Measurements from ENCODE around the gene SNAPC5. TPM values are rescaled to one million over a fixed set of nuclear protein-coding genes. Genes with fewer than 3 reads are reported as not detected.

The SNAPC5 gene
- total RNA-seq, 5 donors from 2014 or later (not counting 1 experiment from before 2014, with no cell fraction given), result 23.4 to 37.5 (median 34.0) TPM

DNA sequence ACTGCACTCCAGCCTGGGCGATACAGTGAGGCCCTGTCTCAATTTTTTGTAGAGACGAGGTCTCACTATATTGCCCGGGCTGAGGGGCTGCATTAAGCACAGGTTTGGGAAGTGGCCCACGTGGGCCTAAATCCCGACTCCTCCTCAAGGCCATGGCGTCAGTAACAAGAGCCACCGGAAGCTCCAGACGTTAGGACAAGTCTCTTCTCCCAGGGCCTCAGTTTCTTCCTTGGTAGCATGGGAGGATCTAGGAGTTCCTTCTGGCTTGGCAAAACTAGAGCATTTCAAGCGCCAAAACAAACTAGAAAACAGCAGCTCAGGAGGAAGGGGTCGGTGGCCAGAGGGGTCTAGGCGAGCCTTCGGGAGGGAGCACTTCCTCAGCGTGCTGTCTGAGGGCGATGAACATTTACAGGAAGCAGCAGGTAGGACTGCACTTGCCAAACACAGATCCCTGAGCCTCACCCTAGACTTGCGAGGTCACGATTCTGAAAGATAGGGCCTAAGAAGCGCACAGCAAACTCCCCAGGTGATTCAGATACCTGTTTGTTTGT, 536 bp downstream of the SNAPC5 start:
- H3K9me3 Mint-ChIP-seq, result no peaks in the 10 kb centered on the region
- ChIA-PET POLR2A (interaction anchor here in 1 of 2 donors (0.6 to 0.9 kb wide), 3 partner anchors 108 to 209 kb away, joined by 3 read pairs; no protein-coding TSS in a partner anchor), CTCF (interaction anchor here (0.6 to 3.6 kb wide), 6 partner anchors 13 to 988 kb away, joined by 4 to 40 read pairs (median 14); partner anchors contain the start of genes DIS3L (in 1 of the 2), MAP2K1 (in 1 of the 2) and TIPIN (in 1 of the 2))
- Histone ChIP-seq H3K27ac (ENCODE audit: low read length) (peak overlapping the region; percentile 89), H3K36me3 (ENCODE audit: control insufficient read depth in 2 of 2, extremely low read depth in 1 of 2, insufficient read depth in 1 of 2, low read length in 1 of 2) (peaks cover 0 to 76% of the 10 kb centered on the region in 2 donors), H3K27me3 (replicated peaks in 1 of 2; ENCODE audit: control insufficient read depth in 2 of 2, extremely low read depth in 1 of 2, insufficient read depth in 2 of 2, low read length in 1 of 2) (no peaks in the 10 kb centered on the region), H3K4me1 (ENCODE audit: control insufficient read depth in 1 of 2, extremely low read depth in 1 of 2, insufficient read depth in 2 of 2, low read length in 2 of 2) (peaks cover 7 to 29% of the 10 kb centered on the region in 2 experiments), H3K4me3 (ENCODE audit: control insufficient read depth in 1 of 2, extremely low read depth in 1 of 2, low read length in 1 of 2) (peak overlapping the region; percentile 82 to 94), H3K9me3 (no peaks in the 10 kb centered on the region)
- no peaks in the 10 kb centered on the region for H3K27me3 Mint-ChIP-seq
- ATAC-seq (replicated peaks in 1 of 4), result peak in 3 of 4 experiments; percentile 54 to 60 (median 55)
- peaks cover 55% of the 10 kb centered on the region for H3K36me3 Mint-ChIP-seq
- peak in 6 of 35 experiments; percentile 1 to 16 (median 8) for DNase-seq
- peak overlapping the region; percentile 94 to 97 for H3K27ac Mint-ChIP-seq
- 13% methylated on average over 14 of the region's 17 CpGs for WGBS (ENCODE audit: insufficient coverage)
- H3K4me3 Mint-ChIP-seq, result peak overlapping the region; percentile 93 to 97 (median 96)
- H3K4me1 Mint-ChIP-seq, result peaks cover 55 to 59% (median 55%) of the 10 kb centered on the region in 3 donors

DNA sequence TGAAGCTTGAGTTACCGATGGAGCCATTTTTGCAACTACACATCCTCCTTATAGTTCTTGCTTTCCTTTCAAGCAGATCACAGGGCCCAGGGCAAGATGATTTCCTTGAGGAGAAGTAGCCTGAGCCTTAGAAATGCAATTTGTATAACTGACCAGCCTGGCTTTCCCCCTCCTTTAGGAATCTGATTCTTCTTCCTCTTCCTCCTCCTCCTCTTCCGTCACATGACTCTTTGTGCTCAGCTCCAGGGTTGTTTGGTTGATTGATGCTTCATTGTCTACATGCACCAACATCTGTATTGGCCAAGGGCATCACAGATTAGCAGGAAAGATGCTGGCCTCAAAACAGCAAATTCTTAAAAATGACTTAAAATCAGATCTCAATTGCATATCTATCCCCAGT, 3.3 kb downstream of the SNAPC5 start:
- no peak overlapping the region for H3K4me3 Mint-ChIP-seq
- no peaks in the 10 kb centered on the region for H3K27me3 Mint-ChIP-seq
- Histone ChIP-seq H3K27me3 (replicated peaks in 1 of 2; ENCODE audit: control insufficient read depth in 2 of 2, extremely low read depth in 1 of 2, insufficient read depth in 2 of 2, low read length in 1 of 2) (no peaks in the 10 kb centered on the region), H3K36me3 (ENCODE audit: control insufficient read depth in 2 of 2, extremely low read depth in 1 of 2, insufficient read depth in 1 of 2, low read length in 1 of 2) (peaks cover 8 to 74% of the 10 kb centered on the region in 2 donors), H3K4me1 (ENCODE audit: control insufficient read depth in 1 of 2, extremely low read depth in 1 of 2, insufficient read depth in 2 of 2, low read length in 2 of 2) (peaks cover 7 to 29% of the 10 kb centered on the region in 2 experiments), H3K9me3 (no peaks in the 10 kb centered on the region), H3K27ac (ENCODE audit: low read length) (no peak overlapping the region), H3K4me3 (ENCODE audit: control insufficient read depth in 1 of 2, extremely low read depth in 1 of 2, low read length in 1 of 2) (no peak overlapping the region)
- CTCF ChIA-PET, result interaction anchor here in 1 of 2 donors (0.5 kb wide), 1 partner anchor 376 kb away, joined by 3 read pairs; no protein-coding TSS in a partner anchor
- peak overlapping the region in 1 of 2 donors; percentile 12 for H3K27ac Mint-ChIP-seq
- POLR2A ChIA-PET, result interaction anchor here in 1 of 2 donors (0.7 kb wide), 1 partner anchor 928 kb away, joined by 3 read pairs; no protein-coding TSS in a partner anchor
- H3K36me3 Mint-ChIP-seq, result peaks cover 51% of the 10 kb centered on the region
- ATAC-seq (replicated peaks in 1 of 4) (no peak), DNase-seq (no peak)
- H3K4me1 Mint-ChIP-seq, result peaks cover 41 to 53% (median 43%) of the 10 kb centered on the region in 3 donors
- no peaks in the 10 kb centered on the region for H3K9me3 Mint-ChIP-seq
- WGBS (ENCODE audit: insufficient coverage), result no CpG with 5 or more reads among the region's 2 CpGs

GRCh38 chr15:66491846-66492245, 5.7 kb downstream of the SNAPC5 start:
- peaks cover 15 to 84% of the 10 kb centered on the region in 2 donors for H3K36me3 ChIP-seq (ENCODE audit: control insufficient read depth in 2 of 2, extremely low read depth in 1 of 2, insufficient read depth in 1 of 2, low read length in 1 of 2)
- Mint-ChIP-seq H3K27ac (peak overlapping the region in 1 of 2 donors; percentile 44), H3K4me1 (peaks cover 20 to 32% (median 23%) of the 10 kb centered on the region in 3 donors), H3K4me3 (no peak overlapping the region), H3K27me3 (no peaks in the 10 kb centered on the region), H3K36me3 (peaks cover 53% of the 10 kb centered on the region), H3K9me3 (no peaks in the 10 kb centered on the region)
- no peak overlapping the region for H3K27ac ChIP-seq (ENCODE audit: low read length)
- ChIA-PET CTCF (interaction anchor here in 1 of 2 donors (0.5 to 1.3 kb wide), 2 partner anchors 20 to 22 kb away, joined by 5 to 7 read pairs; no protein-coding TSS in a partner anchor), POLR2A (interaction anchor here (1.0 to 1.1 kb wide), 2 partner anchors 17 to 19 kb away, joined by 3 to 4 read pairs; no protein-coding TSS in a partner anchor)
- peaks cover under 1 to 14% of the 10 kb centered on the region in 2 experiments for H3K4me1 ChIP-seq (ENCODE audit: control insufficient read depth in 1 of 2, extremely low read depth in 1 of 2, insufficient read depth in 2 of 2, low read length in 2 of 2)
- WGBS (ENCODE audit: insufficient coverage), result 100% methylated on average over 1 of the region's 3 CpGs
- H3K27me3 ChIP-seq (replicated peaks in 1 of 2; ENCODE audit: control insufficient read depth in 2 of 2, extremely low read depth in 1 of 2, insufficient read depth in 2 of 2, low read length in 1 of 2), result no peaks in the 10 kb centered on the region
- DNase-seq, result no peak
- ATAC-seq (replicated peaks in 1 of 4), result no peak
- no peaks in the 10 kb centered on the region for H3K9me3 ChIP-seq
- H3K4me3 ChIP-seq (ENCODE audit: control insufficient read depth in 1 of 2, extremely low read depth in 1 of 2, low read length in 1 of 2), result no peak overlapping the region

DNA sequence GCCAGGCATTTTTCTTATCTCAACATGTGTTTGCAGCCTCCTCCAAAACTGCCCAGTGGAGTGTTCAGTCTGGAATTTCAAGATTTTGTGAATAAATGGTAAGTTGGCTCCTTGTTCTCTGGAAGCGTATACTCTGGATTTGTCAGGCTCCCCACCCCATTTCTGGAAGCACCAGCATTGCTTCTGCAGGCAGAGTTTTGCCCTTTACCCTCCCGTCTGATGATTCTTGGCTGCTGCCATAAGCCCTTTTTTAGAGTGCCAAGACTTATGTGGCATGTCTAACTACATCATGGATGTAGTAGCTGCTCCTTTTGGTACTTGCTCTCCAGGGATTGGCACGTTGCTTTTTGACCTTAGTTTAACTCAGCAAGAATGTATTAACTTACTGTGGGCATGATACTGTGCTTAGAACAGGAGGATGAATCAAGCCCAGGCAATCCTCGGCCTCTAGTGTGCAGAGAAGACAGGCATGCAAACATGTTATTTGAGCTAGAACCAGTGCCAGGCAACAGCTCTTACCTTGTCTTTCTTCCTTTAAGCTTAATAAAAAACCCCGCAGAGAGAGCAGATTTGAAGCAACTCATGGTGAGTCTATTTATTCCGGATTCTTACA, 8.3 kb downstream of the SNAPC5 start:
- Histone ChIP-seq H3K36me3 (ENCODE audit: control insufficient read depth in 2 of 2, extremely low read depth in 1 of 2, insufficient read depth in 1 of 2, low read length in 1 of 2) (peaks cover 15 to 92% of the 10 kb centered on the region in 2 donors), H3K27me3 (replicated peaks in 1 of 2; ENCODE audit: control insufficient read depth in 2 of 2, extremely low read depth in 1 of 2, insufficient read depth in 2 of 2, low read length in 1 of 2) (no peaks in the 10 kb centered on the region), H3K4me1 (ENCODE audit: control insufficient read depth in 1 of 2, extremely low read depth in 1 of 2, insufficient read depth in 2 of 2, low read length in 2 of 2) (no peaks in the 10 kb centered on the region), H3K27ac (ENCODE audit: low read length) (no peak overlapping the region), H3K4me3 (ENCODE audit: control insufficient read depth in 1 of 2, extremely low read depth in 1 of 2, low read length in 1 of 2) (no peak overlapping the region), H3K9me3 (no peaks in the 10 kb centered on the region)
- ChIA-PET POLR2A (no interaction called here), CTCF (interaction anchor here in 1 of 2 donors (1.6 kb wide), 1 partner anchor 10 kb away, joined by 6 read pairs; no protein-coding TSS in a partner anchor)
- no peak for ATAC-seq (replicated peaks in 1 of 4)
- peaks cover 50% of the 10 kb centered on the region for H3K36me3 Mint-ChIP-seq
- H3K27me3 Mint-ChIP-seq, result no peaks in the 10 kb centered on the region
- no peak overlapping the region for H3K4me3 Mint-ChIP-seq
- H3K27ac Mint-ChIP-seq, result peak overlapping the region in 1 of 2 donors; percentile 31
- DNase-seq, result no peak
- peaks cover 3 to 10% (median 7%) of the 10 kb centered on the region in 3 donors for H3K4me1 Mint-ChIP-seq
- 100% methylated on average over 6 of the region's 6 CpGs for WGBS (ENCODE audit: insufficient coverage)
- no peaks in the 10 kb centered on the region for H3K9me3 Mint-ChIP-seq

DNA sequence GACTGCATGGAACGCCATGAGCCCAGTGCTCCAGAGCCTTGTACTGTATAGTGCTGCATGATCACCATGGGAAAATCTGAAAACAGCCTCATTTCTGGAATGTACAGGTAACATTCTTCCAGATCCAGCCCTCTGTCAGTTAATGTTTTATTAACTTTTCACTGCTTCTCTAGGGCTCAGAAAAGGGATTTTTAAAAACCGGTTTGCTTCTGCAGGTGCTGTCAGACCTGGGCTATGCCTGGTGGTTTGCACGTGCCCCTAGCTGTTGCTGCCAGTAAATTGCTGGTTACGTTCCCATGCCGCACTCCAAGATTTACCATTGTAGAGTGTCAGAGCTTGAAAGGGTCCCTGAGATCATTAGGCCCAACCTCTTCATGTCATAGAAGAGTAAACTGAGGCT, 9.0 kb downstream of the SNAPC5 start:
- 97% methylated on average over 5 of the region's 5 CpGs for WGBS (ENCODE audit: insufficient coverage)
- no peak for ATAC-seq (replicated peaks in 1 of 4)
- no peaks in the 10 kb centered on the region for H3K27me3 ChIP-seq (replicated peaks in 1 of 2; ENCODE audit: control insufficient read depth in 2 of 2, extremely low read depth in 1 of 2, insufficient read depth in 2 of 2, low read length in 1 of 2)
- no peaks in the 10 kb centered on the region for H3K27me3 Mint-ChIP-seq
- no peak overlapping the region for H3K27ac ChIP-seq (ENCODE audit: low read length)
- peaks cover 15 to 85% of the 10 kb centered on the region in 2 donors for H3K36me3 ChIP-seq (ENCODE audit: control insufficient read depth in 2 of 2, extremely low read depth in 1 of 2, insufficient read depth in 1 of 2, low read length in 1 of 2)
- no peaks in the 10 kb centered on the region for H3K4me1 ChIP-seq (ENCODE audit: control insufficient read depth in 1 of 2, extremely low read depth in 1 of 2, insufficient read depth in 2 of 2, low read length in 2 of 2)
- peaks cover 45% of the 10 kb centered on the region for H3K36me3 Mint-ChIP-seq
- no peak overlapping the region for H3K27ac Mint-ChIP-seq
- H3K4me3 Mint-ChIP-seq, result no peak overlapping the region
- ChIA-PET POLR2A (no interaction called here), CTCF (no interaction called here)
- DNase-seq, result no peak
- peaks cover 0 to 6% (median 2%) of the 10 kb centered on the region in 3 donors for H3K4me1 Mint-ChIP-seq
- H3K4me3 ChIP-seq (ENCODE audit: control insufficient read depth in 1 of 2, extremely low read depth in 1 of 2, low read length in 1 of 2), result no peak overlapping the region
- no peaks in the 10 kb centered on the region for H3K9me3 Mint-ChIP-seq
- H3K9me3 ChIP-seq, result no peaks in the 10 kb centered on the region

- DNase-seq, result no peak
- Mint-ChIP-seq H3K27ac (peak overlapping the region in 1 of 2 donors; percentile 22), H3K36me3 (peaks cover 46% of the 10 kb centered on the region), H3K27me3 (no peaks in the 10 kb centered on the region), H3K9me3 (no peaks in the 10 kb centered on the region), H3K4me3 (no peak overlapping the region), H3K4me1 (peaks cover 0 to 6% (median 2%) of the 10 kb centered on the region in 3 donors)
- CTCF ChIA-PET, result no interaction called here
- Histone ChIP-seq H3K27ac (ENCODE audit: low read length) (no peak overlapping the region), H3K4me3 (ENCODE audit: control insufficient read depth in 1 of 2, extremely low read depth in 1 of 2, low read length in 1 of 2) (no peak overlapping the region), H3K27me3 (replicated peaks in 1 of 2; ENCODE audit: control insufficient read depth in 2 of 2, extremely low read depth in 1 of 2, insufficient read depth in 2 of 2, low read length in 1 of 2) (no peaks in the 10 kb centered on the region), H3K36me3 (ENCODE audit: control insufficient read depth in 2 of 2, extremely low read depth in 1 of 2, insufficient read depth in 1 of 2, low read length in 1 of 2) (peaks cover 15 to 86% of the 10 kb centered on the region in 2 donors), H3K9me3 (no peaks in the 10 kb centered on the region), H3K4me1 (ENCODE audit: control insufficient read depth in 1 of 2, extremely low read depth in 1 of 2, insufficient read depth in 2 of 2, low read length in 2 of 2) (no peaks in the 10 kb centered on the region)
- ATAC-seq (replicated peaks in 1 of 4), result no peak
- POLR2A ChIA-PET, result no interaction called here
- WGBS (ENCODE audit: insufficient coverage), result no CpG with 5 or more reads among the region's 3 CpGs
These were observed 10.7 kb downstream of the SNAPC5 start for GRCh38 chr15:66486887-66487286.
